ENCODE measurements around the gene DNAH1.

The DNAH1 gene

GRCh38 chr3:52444860-52445793, 129.0 kb downstream of the DNAH1 start, which contains the start of gene SEMA3G:
Gene SEMA3G, minus strand, starts transcription at chr3:52445103. Its CDS starts 76 bp downstream, at chr3:52445027.
- peak; percentile 19 for DNase-seq (ENCODE audit: low read depth)

DNA sequence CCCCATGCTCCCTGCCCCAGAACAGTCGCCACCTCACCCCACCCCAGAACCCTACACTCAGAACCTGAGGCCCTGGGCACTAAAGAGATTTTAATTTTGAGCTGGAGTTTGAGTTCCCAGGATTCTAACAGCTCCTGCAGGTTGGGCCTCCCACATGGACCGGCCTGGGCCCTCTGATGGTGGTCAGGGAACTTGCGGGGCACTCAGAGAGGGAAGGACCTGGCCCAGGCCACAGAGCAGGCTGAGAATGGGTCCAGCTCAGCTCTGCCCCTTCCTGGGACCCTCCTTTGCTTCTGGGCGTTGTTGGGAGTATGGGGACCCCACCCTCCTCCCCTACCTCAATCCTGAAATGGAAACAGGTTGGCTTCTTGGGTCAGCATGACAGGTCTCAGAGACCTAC, 129.9 kb downstream of the DNAH1 start:
- H3K4me3 ChIP-seq (ENCODE audit: low read depth, low read length), result no peak overlapping the region
- no peak for DNase-seq (ENCODE audit: low read depth)
- no peak for TF ChIP-seq CTCF (IDR thresholded peaks at IDR 0.05; ENCODE audit: low read depth, low read length, missing control alignments)

More at GRCh38 chr3:52444860-52445793, 129.0 kb downstream of the DNAH1 start, which contains the start of gene SEMA3G:
- peak; percentile 66 for TF ChIP-seq CTCF (IDR thresholded peaks at IDR 0.05; ENCODE audit: low read depth, low read length, missing control alignments)
- H3K4me3 ChIP-seq (ENCODE audit: low read depth, low read length), result no peak within 1 kb of the TSS

GRCh38 chr3:52446631-52447511, 130.8 kb downstream of the DNAH1 start:
- TF ChIP-seq CTCF (IDR thresholded peaks at IDR 0.05; ENCODE audit: low read depth, low read length, missing control alignments), result peak; percentile 100
- no peak for DNase-seq (ENCODE audit: low read depth)
- no peak overlapping the region for H3K4me3 ChIP-seq (ENCODE audit: low read depth, low read length)

DNA sequence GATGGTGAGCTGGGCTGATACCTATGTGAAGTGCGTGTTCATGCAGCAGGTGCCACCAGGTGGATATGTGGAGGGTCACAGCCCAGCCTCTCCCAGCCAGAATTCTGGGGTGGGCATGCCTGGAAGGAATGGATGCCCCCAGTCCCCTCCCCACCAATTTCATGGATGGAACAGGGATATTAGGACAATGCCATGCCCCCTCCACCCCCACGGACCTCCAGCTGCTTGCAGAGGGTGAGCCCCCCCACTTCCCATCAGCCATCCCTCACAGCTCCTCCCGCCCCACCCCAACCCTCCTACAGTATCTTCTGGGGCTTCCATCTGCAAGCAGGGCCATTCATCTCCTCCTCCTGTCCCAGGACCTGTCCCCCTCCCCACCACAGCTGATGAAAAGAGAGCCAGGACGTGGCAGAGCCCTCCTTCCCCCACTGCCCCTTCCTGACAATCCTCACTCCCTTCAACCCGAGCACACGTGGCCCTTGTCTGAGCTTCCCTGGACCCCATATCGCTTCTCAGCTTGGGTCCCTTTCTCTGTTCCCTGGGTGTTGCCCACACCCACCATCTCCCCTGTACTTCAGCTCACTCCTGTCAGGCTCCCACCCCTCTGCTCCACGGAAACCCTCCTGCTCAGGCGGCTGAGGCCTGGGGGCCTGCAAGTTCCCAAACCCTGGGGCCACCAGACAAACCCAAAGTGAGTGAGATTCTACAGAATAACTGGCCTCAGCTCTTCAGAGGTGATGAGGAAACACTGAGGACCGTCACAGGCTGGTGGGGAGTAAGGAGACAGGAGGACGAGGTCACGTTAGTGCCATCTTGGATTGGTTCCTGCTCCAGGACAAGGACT, 131.6 kb downstream of the DNAH1 start:
- TF ChIP-seq CTCF (IDR thresholded peaks at IDR 0.05; ENCODE audit: low read depth, low read length, missing control alignments), result no peak
- no peak overlapping the region for H3K4me3 ChIP-seq (ENCODE audit: low read depth, low read length)
- DNase-seq (ENCODE audit: low read depth), result no peak
